GM12874 (cell line): ENCODE data around the gene NFS1.

ENCODE experiments used
- TF ChIP-seq, protein P1 (sequence below): IDR thresholded peaks from 2 replicates; pipeline ENCODE4 v1.5.1; 2011; ENCODE audit warnings: low read depth, mild to moderate bottlenecking, control low read depth, low read length, moderate library complexity; ENCODE audit not compliant: insufficient read depth

NFS1 gene

DNA sequence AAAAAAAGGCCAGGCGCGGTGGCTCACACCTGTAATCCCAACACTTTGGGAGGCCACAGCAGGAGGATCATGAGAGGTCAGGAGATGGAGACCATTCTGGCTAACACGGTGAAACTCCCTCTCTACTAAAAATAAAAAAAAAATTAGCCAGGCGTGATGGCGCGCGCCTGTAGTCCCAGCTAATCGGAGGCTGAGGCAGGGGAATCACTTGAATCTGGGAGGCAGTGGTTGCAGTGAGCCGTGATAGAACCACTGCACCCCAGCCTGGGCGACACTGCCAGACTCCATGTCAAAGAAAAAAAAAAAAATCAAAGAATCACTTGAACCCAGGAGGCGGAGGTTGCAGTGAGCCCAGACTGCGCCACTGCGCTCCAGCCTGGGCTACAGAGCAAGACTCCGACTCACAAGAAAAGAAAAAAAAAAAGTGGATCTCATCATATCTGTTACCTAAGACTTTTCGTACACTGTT, 38.7 kb upstream of the NFS1 start:
- TF ChIP-seq, protein P1, sequence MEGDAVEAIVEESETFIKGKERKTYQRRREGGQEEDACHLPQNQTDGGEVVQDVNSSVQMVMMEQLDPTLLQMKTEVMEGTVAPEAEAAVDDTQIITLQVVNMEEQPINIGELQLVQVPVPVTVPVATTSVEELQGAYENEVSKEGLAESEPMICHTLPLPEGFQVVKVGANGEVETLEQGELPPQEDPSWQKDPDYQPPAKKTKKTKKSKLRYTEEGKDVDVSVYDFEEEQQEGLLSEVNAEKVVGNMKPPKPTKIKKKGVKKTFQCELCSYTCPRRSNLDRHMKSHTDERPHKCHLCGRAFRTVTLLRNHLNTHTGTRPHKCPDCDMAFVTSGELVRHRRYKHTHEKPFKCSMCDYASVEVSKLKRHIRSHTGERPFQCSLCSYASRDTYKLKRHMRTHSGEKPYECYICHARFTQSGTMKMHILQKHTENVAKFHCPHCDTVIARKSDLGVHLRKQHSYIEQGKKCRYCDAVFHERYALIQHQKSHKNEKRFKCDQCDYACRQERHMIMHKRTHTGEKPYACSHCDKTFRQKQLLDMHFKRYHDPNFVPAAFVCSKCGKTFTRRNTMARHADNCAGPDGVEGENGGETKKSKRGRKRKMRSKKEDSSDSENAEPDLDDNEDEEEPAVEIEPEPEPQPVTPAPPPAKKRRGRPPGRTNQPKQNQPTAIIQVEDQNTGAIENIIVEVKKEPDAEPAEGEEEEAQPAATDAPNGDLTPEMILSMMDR = no peak

DNA sequence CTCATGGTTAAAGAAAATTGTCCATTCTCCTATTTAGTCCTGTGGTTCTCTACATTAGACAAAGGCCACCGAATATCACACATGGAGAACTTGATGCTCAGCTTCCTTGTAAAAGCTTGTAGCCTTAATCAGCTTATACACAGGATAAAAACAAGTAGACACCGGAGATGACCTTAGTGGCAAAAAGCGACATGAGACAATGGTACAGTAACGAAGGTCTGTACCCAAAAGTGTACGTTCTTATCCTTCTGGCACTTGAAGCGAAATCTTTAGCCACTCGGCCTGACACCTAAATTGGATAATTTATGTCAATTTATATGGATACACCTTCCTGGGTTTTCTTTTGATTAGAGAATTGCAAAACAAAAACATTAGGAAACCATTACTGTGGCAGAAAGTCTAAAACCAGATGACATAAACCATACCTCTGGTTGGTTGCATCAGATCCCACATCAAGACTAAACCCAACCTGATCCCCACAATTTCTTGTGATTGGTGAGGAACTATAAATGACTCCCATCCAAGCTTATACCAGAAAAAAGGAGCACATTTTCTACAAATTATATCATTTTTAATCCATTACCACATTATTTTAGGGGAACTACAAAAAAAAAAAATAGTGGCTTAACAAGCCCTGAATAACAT, 36.8 kb upstream of the NFS1 start:
- TF ChIP-seq, protein P1 = no peak

DNA sequence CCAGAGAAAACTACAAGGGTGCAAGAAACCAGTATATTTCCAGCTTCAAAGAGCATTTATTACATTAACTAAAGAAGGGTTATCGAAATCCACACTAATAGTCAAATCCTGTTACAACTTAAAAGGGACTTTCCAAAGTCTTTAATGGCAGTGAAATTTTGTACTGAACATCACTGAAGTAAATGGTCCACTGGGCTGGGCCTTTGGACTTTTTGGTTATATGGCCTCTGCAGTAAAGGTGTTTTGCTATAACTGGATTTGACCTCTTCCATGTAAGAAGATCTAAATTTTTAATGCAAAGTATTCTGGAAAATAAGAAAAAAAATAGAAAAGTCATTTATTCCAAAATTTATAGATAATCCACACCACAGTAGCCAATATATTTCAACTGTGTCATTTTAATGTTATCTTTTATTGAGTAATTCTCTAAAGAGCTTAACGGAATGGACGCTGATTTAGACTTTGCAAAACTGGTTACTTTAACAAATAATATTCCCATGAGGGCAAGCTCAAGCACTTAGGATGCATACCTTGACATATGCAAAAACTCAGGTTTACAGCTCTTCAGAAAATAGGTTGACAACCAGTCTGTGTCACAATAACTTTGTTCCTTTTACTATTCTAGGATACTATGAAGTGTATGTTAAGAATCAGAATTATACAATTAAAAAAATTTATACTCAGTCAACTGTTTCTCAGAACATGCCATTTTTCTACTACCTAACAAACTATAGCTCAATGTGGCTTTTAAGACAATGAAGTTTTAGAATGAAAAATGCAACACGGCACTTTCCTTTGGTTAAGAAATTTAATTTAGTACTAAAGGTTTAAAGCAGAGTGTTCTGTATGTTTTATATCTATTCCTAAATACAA, 35.9 kb upstream of the NFS1 start:
- TF ChIP-seq, protein P1 = no peak

DNA sequence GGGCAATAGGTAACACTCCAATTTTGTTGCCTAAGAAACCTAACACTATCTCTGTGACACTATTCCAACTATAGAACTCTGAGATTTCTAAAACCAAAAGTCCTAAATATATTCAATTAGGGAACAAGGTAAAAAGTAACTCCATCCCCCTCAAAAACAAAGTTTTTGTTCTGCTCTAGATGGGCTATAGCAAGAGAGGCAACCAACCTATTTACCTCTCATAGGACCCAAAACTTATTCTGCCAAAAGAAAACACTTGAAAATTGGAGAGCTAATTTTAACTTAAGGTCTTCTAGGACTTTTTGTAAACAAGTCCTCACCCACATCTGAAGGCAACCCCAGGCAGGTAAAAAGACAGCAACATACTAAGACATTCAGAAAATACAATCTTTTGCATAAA, 35.2 kb upstream of the NFS1 start:
- TF ChIP-seq, protein P1 = no peak

DNA sequence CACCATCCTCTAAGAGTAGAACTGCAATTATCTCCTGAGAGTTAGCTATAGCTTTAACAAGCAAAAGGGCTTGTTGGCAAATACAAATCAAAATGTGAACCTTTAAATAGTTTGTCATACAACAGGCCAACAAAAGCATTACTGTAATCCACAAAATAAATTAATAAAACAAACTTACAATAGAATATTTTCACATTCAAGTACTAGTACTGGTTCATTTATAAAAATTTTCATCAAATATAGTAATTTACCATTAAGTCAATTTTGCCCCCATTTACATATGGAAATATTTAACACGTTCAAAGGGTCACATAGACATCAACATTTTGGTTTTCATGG, 33.5 kb upstream of the NFS1 start:
- TF ChIP-seq, protein P1 = no peak

DNA sequence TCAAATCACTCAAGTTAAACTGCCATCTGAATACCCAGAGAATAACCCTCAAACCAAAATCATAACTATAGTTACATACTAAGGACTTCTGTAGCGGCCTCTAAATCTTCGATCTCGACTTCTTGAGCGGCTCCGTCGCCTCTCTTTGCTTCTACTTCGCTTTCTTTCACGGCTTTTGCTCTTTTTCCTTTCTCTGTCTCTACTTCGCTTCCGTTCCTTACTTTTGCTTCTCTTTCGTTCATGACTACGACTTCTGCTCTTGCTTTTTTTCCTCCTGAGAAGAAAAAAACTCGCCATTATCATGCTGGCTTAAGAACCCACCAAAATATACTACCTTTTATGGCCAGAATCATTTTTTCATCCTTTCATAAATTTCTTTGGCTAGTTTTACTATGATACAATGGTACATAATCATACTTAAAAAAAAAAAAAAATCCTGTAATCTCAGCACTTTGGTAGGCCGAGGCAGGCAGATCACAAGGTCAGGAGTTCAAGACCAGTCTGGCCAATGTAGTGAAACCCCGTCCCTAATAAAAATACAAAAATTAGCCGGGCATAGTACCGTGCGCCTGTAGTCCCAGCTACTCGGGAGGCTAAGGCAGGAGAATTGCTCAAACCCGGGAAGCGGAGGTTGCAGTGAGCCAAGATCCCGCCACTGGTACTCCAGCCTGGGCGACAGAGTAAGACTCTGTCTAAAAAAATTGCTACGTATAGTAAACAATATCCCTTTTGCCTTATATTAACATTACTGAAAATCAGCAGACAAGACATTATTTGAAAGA, 32.9 kb upstream of the NFS1 start:
- TF ChIP-seq, protein P1 = no peak

DNA sequence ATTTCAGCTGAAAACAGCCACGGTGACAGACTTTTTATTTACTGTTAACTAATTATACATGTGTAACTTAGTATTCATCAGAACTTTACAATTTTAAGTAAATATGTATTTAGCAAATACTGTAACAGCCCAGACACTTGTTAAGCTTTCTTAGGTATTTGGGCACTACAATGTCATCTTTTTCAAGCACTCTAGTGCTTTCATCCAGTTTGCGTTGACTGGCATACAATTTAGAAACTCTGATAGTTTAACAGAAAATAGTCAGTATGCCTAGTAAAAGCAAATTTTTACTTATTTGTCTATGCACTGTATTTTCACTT, 32.3 kb upstream of the NFS1 start:
- TF ChIP-seq, protein P1 = no peak
